ENCODE measurements around the gene ADGRV1.
"Not testable (repeated sequence)": the region's sequence is repeated elsewhere in the genome, so short reads cannot be mapped to it uniquely, and the experiment has no call there.

ADGRV1 gene

DNA sequence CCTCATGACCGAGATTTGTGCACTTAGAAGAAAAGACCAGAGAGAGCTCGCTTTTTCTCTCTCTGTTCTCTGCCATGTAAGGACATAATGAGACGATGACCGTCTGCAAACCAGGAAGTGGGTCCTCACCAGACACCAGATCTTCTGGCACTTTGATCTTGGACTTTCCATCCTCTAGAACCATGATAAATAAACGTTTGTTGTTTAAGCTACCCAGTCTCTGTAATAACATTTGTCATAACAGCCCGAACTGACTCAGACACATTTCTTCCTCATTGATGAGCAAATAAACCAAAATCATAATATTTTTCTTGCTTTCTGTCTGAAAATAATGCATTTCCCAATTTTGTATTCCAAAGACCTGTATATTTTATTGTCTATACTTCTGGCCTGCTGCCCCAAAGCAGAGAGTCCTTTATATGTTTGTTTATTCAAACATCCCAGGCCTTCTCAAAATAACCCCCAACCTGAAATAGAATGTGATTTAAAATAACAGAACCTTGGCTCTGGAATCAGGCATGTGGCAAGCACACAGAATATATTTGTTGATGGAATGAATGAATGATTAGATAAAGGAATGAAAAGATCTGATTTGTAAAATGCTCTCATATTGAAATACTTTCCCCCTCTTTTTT, 396.5 kb downstream of the ADGRV1 start:
- DNase-seq, result no peak

DNA sequence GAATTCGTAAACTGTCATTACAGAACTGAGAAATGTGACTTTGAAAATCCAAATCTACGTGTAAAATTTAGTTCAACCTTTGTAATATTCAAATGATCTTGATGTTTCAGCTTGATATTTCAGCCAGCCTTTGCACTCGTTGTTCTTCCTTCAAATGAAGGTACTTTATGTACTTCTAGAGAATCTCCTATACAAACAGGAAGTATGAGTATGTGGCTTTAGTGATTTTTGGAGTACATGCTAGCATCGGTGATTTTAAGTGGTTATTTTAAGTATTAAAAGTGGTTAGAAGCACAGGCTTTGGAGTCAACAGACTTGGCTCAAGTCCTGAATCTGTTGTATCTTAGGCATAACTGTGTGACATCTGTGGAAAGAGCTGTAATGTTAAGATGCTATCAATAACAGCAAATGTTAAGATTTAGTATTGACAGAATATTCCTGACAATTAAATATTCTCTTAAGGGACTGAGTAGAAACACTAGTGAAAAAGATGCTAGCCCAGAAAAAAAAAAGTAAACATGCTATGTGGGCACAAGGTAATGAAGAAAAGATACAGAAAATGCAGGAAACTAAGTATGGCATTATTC, 398.0 kb downstream of the ADGRV1 start:
- DNase-seq, result no peak

GRCh38 chr5:90957906-90958305, 399.3 kb downstream of the ADGRV1 start:
- DNase-seq, result no peak

- no peak for DNase-seq
Observed at GRCh38 chr5:90959262-90959661, 400.7 kb downstream of the ADGRV1 start.

DNA sequence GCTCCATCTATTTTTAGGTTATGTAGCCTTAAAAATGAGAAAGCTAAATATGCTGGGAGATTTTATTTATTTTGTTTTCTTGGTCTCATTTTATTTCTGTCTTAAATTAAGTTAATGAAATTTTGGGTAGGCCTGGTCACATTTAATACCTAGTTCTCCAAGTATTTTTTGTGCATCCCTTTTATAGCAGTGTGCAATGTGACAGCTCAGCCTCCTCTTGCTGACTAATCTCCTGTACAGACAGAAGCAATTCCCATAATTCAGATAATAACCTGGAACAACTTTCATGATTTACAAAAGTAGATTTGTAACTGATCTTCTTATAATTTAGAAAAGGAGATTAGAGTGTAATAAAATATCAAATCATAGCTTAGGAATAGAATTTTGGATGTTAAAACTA, 403.9 kb downstream of the ADGRV1 start:
- DNase-seq, result no peak

DNA sequence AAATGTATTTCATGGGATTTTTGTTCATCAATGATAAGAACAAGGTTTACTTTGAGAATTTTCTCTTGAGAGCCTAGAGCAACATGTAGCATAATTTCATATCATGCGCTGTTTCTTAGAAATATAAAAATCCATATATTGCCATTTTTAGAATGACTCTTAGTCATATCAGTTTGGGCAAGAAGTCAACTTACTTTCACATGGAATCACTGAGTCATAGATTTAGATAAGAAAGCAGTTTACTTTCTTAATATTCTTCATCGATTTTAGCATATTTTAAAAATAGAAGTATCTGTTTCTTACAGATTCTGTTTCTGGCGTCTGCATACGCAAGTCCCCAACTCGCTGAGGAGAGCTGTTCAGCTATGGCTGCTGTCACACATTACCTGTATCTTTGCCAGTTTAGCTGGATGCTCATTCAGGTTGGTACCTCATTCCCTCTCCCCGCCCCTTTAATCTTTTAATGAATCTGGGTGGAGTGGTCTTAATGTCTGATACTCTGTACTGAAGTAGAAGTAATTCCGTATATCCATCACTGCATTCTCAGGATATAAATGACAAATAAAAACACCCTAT, 406.6 kb downstream of the ADGRV1 start:
- no peak for DNase-seq

GRCh38 chr5:90967443-90967842, 408.8 kb downstream of the ADGRV1 start:
- no peak for DNase-seq

DNA sequence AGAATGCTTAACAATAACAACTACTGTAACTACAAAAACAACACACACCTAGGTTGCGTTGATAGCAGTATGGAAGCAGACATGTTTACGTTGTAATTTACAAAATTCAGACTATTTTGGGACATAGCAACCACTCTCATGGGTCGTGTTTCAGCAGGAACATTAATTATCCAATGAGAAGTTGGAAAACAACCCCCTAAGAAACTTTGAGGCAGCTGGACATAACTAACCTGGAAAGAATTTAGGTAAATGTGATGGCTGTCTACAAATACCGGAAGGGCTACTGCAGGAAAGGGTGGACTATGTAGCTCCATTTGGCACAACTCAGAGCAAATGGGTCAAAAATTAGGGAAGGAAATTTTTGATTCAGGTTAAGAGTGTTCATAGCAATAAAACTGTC, 409.3 kb downstream of the ADGRV1 start:
- DNase-seq, result no peak

GRCh38 chr5:90968319-90968718, 409.7 kb downstream of the ADGRV1 start:
- DNase-seq, result no peak

DNA sequence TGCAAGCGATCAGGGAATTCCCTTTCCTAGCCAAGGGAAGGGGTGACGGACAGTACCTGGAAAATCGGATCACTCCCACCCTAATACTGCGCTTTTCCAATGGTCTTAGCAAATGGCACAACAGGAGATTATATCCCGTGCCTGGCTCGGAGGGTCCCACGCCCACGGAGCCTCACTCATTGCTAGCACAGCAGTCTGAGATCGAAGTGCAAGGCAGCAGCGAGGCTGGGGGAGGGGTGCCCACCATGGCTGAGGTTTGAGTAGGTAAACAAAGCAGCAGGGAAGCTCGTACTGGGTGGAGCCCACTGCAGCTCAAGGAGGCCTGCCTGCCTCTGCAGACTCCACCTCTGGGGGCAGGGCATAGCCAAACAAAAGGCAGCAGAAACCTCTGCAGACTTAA, 411.3 kb downstream of the ADGRV1 start:
- DNase-seq, result not testable (repeated sequence)

GRCh38 chr5:90981177-90981576, 422.6 kb downstream of the ADGRV1 start:
- no peak for DNase-seq

GRCh38 chr5:90981821-90982220, 423.2 kb downstream of the ADGRV1 start:
- DNase-seq, result no peak

GRCh38 chr5:90982576-90982975, 424.0 kb downstream of the ADGRV1 start:
- DNase-seq, result no peak

- no peak for DNase-seq
Observed at GRCh38 chr5:90983148-90983547, 424.6 kb downstream of the ADGRV1 start.

- DNase-seq, result no peak
Observed at GRCh38 chr5:90983711-90984124, 425.1 kb downstream of the ADGRV1 start.

GRCh38 chr5:90985341-90985740, 426.7 kb downstream of the ADGRV1 start:
- DNase-seq, result no peak

DNA sequence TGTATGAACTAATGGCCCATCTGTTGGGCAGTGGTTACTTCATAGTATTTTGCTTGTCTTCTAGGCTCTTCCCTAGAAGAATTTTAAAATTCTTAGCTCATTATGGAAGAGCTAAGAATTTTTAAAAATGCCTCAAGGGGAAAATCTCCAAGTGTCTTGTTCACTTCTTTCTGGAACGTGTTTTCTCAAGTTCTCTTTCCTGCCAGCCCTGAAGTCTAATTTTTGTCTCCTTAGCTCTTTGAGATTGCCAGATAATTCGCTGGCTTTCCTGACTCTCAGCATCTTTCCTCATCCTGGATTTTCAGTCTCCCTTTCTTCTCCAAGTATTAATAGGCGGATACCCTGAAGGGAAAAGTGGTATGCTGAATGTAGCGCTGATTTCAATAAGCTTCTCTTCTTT, 429.1 kb downstream of the ADGRV1 start:
- no peak for DNase-seq

DNA sequence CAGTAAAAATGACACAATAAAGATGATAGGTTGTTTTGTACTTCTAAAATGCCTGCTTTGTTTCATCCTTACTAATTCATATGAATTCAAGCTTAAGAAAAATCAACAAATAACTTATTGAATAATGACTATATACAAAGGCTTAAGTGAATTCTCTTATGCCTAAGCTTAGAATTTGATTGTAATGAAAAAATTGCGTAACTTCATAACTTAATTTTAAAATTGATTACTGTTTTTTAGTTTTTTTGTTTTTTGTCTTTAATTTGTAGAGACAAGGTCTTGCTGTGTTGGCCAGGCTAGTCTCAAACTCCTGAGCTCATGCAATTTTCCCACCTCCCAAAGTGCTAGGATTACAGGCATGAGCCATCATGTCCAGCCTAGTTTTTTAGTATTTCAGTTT, 432.6 kb downstream of the ADGRV1 start:
- DNase-seq, result no peak

DNA sequence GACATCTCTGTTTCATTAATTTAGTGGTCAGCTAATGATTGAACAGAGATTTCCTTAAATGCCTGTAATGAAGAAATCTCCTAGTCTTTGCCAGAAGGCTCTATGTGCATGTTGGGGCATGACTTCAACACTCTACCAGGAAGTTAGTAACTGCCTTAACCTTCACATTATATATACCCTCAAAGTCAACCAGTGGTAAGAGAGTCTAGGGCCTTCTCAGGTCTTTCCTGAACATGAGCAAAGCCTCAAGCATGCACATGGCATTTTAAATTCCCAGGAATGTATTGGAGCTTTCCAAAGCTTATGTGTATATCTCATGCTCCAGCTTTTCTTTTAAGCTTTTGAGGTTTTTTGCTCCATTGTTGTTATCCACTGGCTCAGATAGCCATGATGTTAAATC, 436.2 kb downstream of the ADGRV1 start:
- no peak for DNase-seq

DNA sequence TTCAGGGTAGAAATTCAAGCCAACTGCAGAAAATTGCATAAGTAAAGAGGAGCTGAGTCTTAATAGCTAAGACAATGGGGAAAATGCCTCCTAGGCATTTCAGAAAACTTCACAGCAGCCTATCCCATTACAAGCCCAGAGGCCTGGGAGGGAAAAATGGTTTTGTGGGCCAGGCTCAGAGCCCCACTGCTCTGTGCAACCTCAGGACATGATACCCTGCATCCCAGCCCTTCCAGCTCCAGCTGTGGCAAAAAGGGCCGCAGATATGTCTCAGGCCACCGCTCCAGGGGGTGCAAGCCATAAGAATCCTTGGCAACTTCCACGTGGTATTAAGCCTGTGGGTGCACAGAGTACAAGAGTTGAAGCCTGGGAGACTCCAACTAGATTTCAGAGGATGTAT, 437.5 kb downstream of the ADGRV1 start:
- DNase-seq, result no peak

- no peak for DNase-seq
Observed at GRCh38 chr5:90997082-90997481, 438.5 kb downstream of the ADGRV1 start.

GRCh38 chr5:91000743-91001142, 442.1 kb downstream of the ADGRV1 start:
- no peak for DNase-seq

GRCh38 chr5:91006713-91007112, 448.1 kb downstream of the ADGRV1 start:
- DNase-seq, result no peak

DNA sequence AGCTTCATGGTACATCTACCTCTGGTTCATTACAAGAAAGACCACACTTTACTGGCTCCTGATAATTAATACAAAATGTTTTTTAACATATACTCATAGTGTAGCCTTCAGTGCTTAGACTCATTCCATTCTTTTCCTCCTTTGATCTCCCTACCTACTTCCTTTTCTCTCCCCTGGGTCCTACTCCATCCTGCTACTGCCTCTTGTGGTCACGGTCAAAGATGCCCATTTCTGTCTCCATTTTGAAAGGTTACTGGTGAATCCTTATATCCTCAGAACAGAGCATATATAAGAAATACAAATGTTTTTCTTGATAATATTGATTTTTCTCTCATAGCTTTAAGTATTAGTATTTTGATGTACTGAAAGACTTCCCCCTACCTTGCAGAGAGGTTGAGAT, 448.7 kb downstream of the ADGRV1 start:
- DNase-seq, result no peak

Data from CD4-positive, alpha-beta T cell treated with Interleukin-17A for 4 hours (primary cell).